ENCODE data around the gene COL1A1.
A peak's percentile ranks its signal among the peaks of the same experiment; 100 is the strongest.

Gene COL1A1

GRCh38 chr17:50177476-50177875 is 24.0 kb downstream of the COL1A1 start:
- H3K4me3 ChIP-seq (ENCODE audit: control insufficient read depth, low read depth, low read length): no peak overlapping the region
- DNase-seq (ENCODE audit: low read depth): peak; percentile 11
- no peak for TF ChIP-seq CTCF (conservative IDR thresholded peaks at IDR 0.05; ENCODE audit: control insufficient read depth, insufficient read depth, low read depth, low read length)

- H3K4me3 ChIP-seq (ENCODE audit: control insufficient read depth, low read depth, low read length): no peak overlapping the region
- TF ChIP-seq CTCF (conservative IDR thresholded peaks at IDR 0.05; ENCODE audit: control insufficient read depth, insufficient read depth, low read depth, low read length): no peak
- no peak for DNase-seq (ENCODE audit: low read depth)
Observed at GRCh38 chr17:50176559-50177357, 24.7 kb downstream of the COL1A1 start.

GRCh38 chr17:50175035-50175807 is 26.2 kb downstream of the COL1A1 start:
- peak; percentile 43 for DNase-seq (ENCODE audit: low read depth)
- H3K4me3 ChIP-seq (ENCODE audit: control insufficient read depth, low read depth, low read length): no peak overlapping the region
- no peak for TF ChIP-seq CTCF (conservative IDR thresholded peaks at IDR 0.05; ENCODE audit: control insufficient read depth, insufficient read depth, low read depth, low read length)

- no peak for TF ChIP-seq CTCF (conservative IDR thresholded peaks at IDR 0.05; ENCODE audit: control insufficient read depth, insufficient read depth, low read depth, low read length)
- H3K4me3 ChIP-seq (ENCODE audit: control insufficient read depth, low read depth, low read length): no peak overlapping the region
- DNase-seq (ENCODE audit: low read depth): no peak
Observed at GRCh38 chr17:50174444-50174843, 27.0 kb downstream of the COL1A1 start.

- TF ChIP-seq CTCF (conservative IDR thresholded peaks at IDR 0.05; ENCODE audit: control insufficient read depth, insufficient read depth, low read depth, low read length): no peak
- DNase-seq (ENCODE audit: low read depth): peak; percentile 90
- no peak overlapping the region for H3K4me3 ChIP-seq (ENCODE audit: control insufficient read depth, low read depth, low read length)
Observed at GRCh38 chr17:50173335-50173941, 28.0 kb downstream of the COL1A1 start.

GRCh38 chr17:50172936-50173334 is 28.5 kb downstream of the COL1A1 start:
- TF ChIP-seq CTCF (conservative IDR thresholded peaks at IDR 0.05; ENCODE audit: control insufficient read depth, insufficient read depth, low read depth, low read length): no peak
- H3K4me3 ChIP-seq (ENCODE audit: control insufficient read depth, low read depth, low read length): no peak overlapping the region
- no peak for DNase-seq (ENCODE audit: low read depth)
